ENCODE data around the gene NFILZ. TPM values are rescaled to one million over a fixed set of nuclear protein-coding genes. Genes with fewer than 3 reads are reported as not detected.

The NFILZ gene
- total and polyA plus RNA-seq, 2 of the 8 experiments (the other 6 are each of a cell fraction or from before 2014, with no cell fraction given), result not detected

GRCh38 chr19:8608941-8609278, 21.5 kb upstream of the NFILZ start (continued):
- TF ChIP-seq CHD7 (IDR thresholded peaks at IDR 0.05; ENCODE audit: insufficient replicate concordance, low read length), result no peak

Data from H1 (cell line).